GM18868 (cell line): ENCODE results near the gene CHRM1.
A peak's percentile ranks its signal among the peaks of the same experiment; 100 is the strongest.
"Not testable (repeated sequence)": the region's sequence is repeated elsewhere in the genome, so short reads cannot be mapped to it uniquely, and the experiment has no call there.

Source experiments
- ATAC-seq: cut with Tn5 transposase; IDR thresholded peaks from one replicate; pipeline ENCODE4 v1.9.1; 2021; ENCODE audit warnings: mild to moderate bottlenecking, moderate library complexity; ENCODE audit not compliant: unreplicated experiment

The CHRM1 gene

DNA sequence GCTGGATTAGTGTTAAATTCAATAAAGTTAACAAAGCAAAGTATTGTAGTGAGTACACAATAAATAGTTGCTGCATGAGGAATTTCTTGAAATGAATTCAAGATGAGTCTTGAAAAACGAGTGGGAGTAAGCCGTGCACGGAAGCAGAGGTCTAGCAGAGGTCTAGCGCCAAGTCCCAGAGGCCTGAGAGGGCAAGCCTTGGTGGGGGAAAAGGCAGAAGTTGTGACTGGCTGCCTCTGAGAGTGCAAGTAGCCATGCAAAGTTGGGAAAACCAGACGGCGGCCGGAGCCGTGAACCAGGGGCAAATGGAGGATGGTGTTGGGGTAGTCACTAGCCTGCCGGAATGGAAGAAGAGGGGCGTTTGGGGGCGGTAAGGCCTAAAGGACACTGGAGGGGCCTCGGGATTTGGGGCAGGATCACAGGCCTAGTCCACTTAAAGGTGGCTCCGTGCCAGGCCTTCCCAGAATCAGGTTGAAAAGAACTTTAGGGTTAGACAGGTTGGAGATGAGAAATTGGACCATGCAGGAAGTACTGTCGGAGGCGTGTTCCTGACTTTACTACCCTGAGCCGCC, 40.8 kb downstream of the CHRM1 start:
- ATAC-seq, result peak; percentile 19

- ATAC-seq, result no peak
These were observed 41.8 kb downstream of the CHRM1 start for GRCh38 chr11:62879235-62879978.

DNA sequence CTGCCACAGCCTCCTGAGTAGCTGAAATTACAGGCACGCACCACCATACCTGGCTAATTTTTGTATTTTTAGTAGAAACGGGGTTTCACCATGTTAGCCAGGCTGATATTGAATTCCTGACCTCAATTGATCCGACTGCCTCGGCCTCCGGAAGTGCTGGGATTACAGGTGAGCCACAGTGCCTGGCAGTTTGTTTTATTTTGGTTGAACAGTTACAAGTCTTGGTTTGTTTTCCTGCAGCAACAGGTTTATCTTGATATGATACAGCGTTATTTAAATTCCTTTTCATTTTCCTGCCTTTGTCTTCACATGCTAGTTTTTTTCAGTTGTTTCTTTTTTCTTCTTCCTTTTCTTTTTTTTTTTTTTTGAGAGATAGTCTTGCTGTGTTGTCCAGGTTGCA, 44.5 kb downstream of the CHRM1 start:
- no peak for ATAC-seq

GRCh38 chr11:62875698-62876478, 45.3 kb downstream of the CHRM1 start:
- ATAC-seq, result no peak

GRCh38 chr11:62874851-62875250, 46.3 kb downstream of the CHRM1 start:
- no peak for ATAC-seq

GRCh38 chr11:62865635-62866034, 55.5 kb downstream of the CHRM1 start:
- ATAC-seq, result no peak

GRCh38 chr11:62863687-62864335, 57.4 kb downstream of the CHRM1 start:
- ATAC-seq, result no peak

GRCh38 chr11:62861564-62862192, 59.5 kb downstream of the CHRM1 start:
- not testable (repeated sequence) for ATAC-seq

DNA sequence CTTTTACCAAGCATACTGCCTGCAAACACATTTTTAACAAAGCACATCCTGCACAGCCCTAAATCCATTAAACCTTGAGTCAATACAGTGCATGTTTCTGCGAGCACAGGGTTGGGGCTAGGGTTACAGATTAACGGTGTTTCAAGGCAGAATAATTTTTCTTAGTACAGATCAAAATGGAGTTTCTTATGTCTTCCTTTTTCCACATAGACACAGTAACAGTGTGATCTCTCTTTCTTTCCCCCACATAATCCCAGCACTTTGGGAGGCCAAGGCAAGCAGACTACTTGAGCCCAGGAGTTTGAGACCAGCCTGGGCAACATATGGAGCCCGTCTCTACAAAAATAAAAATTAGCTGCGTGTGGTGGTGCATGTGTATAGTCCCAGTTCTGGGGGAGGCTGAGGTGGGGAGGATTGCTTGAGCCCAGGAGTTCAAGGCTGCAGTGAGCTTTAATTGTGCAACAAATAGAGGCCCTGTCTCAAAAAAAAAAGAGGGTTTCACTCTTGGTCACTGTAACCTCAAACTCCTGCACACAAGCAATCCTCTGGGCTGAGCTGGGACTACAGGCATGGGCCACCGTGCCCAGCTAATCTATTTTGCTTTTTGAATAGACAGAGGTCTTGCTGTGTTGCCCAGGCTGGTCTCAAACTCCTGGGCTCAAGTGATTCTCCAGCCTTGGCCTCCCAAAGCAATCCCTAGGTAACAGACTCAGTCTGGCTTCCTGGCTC, 60.2 kb downstream of the CHRM1 start:
- ATAC-seq, result no peak

GRCh38 chr11:62859281-62859703, 61.9 kb downstream of the CHRM1 start:
- not testable (repeated sequence) for ATAC-seq
